Raji (cell line): ENCODE data around the gene DHX35.

Experiments used
- POLR2A ChIP-seq: IDR thresholded peaks from 2 replicates; pipeline ENCODE4 v1.6.1; 2011; ENCODE audit warnings: low read depth, low read length, control low read depth; ENCODE audit not compliant: insufficient read depth

Gene DHX35

DNA sequence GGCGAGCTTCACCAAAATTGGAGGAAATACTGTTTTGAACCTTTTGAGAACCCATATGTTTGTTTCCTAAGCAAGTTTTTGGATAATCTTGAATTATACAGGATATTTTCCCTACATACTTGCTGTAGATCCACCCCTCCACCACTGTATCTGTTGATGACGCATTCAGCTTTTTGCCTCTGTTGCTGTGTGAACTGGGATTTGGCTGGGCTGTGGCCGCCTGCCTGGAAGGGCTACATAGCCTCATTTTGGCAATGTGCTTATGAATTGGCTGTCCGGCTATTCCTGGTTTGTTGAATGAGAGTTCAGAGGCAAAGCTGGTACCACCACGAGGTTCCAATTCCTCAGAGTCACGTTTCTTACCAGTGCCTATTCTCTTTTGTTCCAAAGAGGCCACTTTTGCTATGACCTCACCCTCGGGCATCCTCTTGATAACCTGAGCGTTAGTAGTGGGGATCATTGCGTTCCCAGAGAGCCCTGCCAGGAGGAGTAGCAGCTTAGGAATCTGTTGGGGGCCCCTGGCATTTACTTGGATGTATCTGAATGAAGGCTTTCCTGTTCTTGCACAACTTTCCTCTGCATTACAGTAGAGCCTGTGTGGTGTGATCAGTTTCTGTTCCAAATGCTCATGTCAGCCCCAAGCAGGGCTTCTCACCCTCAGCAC is 29.6 kb upstream of the DHX35 start:
- TF ChIP-seq POLR2A: no peak

- TF ChIP-seq POLR2A: no peak
These were observed 27.6 kb upstream of the DHX35 start for GRCh38 chr20:38934530-38934929.

GRCh38 chr20:38935285-38935684 is 26.9 kb upstream of the DHX35 start:
- TF ChIP-seq POLR2A: no peak

GRCh38 chr20:38935967-38936407 is 26.2 kb upstream of the DHX35 start:
- TF ChIP-seq POLR2A: no peak

- TF ChIP-seq POLR2A: no peak
These were observed 25.1 kb upstream of the DHX35 start for GRCh38 chr20:38937000-38937399.

DNA sequence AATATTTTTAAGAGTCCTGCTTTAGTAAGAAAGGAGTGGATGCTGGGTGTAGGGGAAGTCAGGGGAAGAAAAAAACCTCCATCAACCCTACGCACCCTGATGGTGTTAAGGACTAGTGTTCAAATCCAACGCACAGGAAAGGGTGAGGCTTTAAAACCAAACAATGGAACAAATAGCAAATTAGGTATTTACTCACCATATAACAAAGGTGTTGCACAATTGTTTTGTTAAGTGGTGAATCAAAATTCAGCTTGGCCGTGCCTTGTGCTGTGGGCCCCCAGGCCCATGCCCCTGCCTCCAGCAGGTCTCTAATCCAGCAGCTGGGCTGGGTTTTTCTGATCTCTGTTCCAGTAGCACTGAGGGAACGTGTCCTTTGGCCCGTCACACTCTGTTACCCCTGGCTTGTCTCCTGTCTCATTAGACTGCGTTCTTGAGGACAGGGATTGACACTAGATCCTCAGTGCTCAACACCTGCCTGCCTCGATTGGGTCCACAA is 24.1 kb upstream of the DHX35 start:
- TF ChIP-seq POLR2A: no peak

DNA sequence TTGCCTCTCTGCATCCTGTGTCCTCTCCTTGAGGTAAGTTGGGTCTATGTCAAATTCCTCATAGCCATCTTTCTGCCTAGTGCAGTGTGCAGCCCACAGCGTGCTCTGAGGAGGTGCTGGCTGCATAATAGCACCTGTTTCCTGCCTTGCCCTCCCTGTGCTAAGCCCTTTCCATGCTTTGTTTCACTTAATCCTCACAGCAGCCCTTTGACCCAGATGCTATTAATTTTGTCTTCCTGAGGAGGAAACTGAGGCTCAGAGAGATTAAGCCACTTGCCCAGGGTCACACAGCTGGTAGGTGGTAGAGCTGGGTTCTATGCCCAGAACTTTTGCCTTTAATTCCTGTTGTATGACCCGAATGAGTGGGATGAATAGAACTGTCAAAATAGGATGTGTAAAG is 22.5 kb upstream of the DHX35 start:
- TF ChIP-seq POLR2A: no peak

GRCh38 chr20:38940644-38941043 is 21.5 kb upstream of the DHX35 start:
- TF ChIP-seq POLR2A: no peak

GRCh38 chr20:38941726-38942389 is 20.3 kb upstream of the DHX35 start:
- no peak for TF ChIP-seq POLR2A

DNA sequence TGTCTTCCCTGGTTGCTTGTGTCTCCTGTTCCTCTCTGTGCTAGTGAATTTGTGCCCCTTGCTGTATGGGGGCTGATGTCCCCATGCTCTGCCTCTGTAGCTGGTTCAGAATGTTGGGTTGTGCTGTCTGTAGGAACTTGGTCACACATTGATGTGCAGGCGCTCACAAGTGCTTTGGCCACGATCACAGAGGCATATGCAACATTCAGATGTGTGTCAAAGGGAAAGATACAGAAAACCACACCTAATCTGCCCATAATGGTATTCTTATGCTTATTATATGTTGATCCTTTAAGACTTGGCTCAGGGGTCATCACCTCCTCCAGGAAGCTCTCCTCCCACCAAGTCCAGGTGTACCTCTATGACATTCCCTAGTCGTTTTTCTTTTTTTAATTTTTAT is 17.1 kb upstream of the DHX35 start:
- TF ChIP-seq POLR2A: no peak

GRCh38 chr20:38946836-38947235 is 15.3 kb upstream of the DHX35 start:
- no peak for TF ChIP-seq POLR2A

DNA sequence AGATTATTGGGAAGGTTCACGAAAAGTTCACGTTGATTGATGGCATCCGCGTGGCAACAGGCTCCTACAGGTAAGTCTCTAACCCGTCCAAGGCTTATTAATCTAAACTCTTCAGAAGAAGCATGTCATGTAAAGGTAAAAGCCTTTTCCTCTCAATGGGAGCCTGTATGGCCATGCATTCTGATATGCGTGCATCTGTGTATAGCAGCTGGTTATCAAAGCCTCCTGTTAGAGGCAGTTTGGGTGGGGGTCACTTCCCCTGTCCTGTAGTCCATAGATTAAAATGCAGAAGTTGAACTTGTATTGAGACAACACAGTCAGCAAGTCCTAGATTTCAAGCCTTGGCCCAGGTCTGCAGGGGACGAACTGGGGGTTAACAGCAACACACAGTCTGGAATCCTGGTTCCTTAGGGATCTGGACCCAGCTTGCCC is 14.2 kb upstream of the DHX35 start:
- TF ChIP-seq POLR2A: no peak

DNA sequence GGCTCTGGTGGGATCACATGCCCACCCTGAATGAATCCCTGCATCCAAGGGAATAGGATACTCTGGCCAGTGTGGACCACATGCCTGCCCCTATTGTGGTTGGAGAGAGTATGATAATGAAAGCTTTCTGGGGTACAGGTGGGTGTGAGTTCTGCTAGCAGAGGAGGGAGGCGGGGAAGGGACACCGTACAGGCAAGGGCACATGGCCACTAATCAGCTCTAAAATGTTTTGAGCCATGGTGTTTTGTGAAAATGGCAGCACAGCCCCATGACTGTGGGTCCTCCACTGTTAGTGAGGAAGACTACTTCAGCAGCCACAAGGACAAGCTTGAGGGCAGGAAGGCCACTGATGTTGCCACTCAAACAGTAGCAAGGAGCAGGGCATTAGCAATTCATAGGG is 11.9 kb upstream of the DHX35 start:
- no peak for TF ChIP-seq POLR2A

DNA sequence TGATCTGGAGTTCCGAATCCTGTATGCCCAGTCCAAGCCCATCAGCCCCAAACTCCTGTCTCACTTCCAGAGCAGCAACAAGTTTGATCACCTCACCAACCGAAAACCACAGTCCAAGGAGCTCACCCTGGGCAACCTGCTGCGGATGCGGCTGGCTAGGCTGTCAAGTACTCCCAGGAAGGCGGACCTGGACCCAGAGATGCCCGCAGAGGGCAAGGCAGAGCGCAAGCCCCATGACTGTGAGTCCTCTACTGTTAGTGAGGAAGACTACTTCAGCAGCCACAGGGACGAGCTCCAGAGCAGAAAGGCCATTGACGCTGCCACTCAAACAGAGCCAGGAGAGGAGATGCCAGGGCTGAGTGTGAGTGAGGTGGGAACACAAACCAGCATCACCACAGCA is 10.5 kb upstream of the DHX35 start:
- no peak for TF ChIP-seq POLR2A

- TF ChIP-seq POLR2A: no peak
These were observed 10.0 kb upstream of the DHX35 start for GRCh38 chr20:38952153-38952552.

- TF ChIP-seq POLR2A: no peak
These were observed 8.4 kb upstream of the DHX35 start for GRCh38 chr20:38953630-38954340.
